Raji (cell line): ENCODE measurements around the gene CLSTN3.

ENCODE experiments used
- POLR2A ChIP-seq: IDR thresholded peaks from 2 replicates; pipeline ENCODE4 v1.6.1; 2011; ENCODE audit warnings: low read depth, low read length, control low read depth; ENCODE audit not compliant: insufficient read depth

CLSTN3 gene

GRCh38 chr12:7114008-7114407, 16.2 kb upstream of the CLSTN3 start:
- no peak for TF ChIP-seq POLR2A

DNA sequence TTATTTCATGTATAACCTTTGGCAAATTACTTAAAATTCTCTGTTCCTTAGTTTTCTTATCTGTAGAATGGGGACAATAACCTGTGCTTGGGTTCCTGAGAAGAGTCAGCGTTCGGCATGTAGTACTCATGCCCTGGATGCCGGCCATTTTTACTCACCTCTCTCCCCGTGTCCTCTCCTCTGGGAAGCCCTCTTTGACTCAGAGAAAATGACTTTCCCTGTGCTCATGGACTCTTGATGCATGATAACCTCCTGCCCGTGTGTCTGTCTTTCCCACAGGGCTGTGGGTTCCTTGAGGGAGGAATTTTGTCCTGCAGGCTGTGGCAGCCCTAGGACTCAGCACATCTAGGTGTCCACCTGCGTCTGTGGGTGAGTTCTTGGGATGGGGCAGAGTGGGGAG, 15.3 kb upstream of the CLSTN3 start:
- no peak for TF ChIP-seq POLR2A

- TF ChIP-seq POLR2A = no peak
Measured at GRCh38 chr12:7116196-7116595, 14.0 kb upstream of the CLSTN3 start.

- no peak for TF ChIP-seq POLR2A
Measured at GRCh38 chr12:7116916-7117315, 13.3 kb upstream of the CLSTN3 start.

- TF ChIP-seq POLR2A = no peak
Measured at GRCh38 chr12:7117670-7118069, 12.5 kb upstream of the CLSTN3 start.

GRCh38 chr12:7118881-7119280, 11.3 kb upstream of the CLSTN3 start:
- no peak for TF ChIP-seq POLR2A

DNA sequence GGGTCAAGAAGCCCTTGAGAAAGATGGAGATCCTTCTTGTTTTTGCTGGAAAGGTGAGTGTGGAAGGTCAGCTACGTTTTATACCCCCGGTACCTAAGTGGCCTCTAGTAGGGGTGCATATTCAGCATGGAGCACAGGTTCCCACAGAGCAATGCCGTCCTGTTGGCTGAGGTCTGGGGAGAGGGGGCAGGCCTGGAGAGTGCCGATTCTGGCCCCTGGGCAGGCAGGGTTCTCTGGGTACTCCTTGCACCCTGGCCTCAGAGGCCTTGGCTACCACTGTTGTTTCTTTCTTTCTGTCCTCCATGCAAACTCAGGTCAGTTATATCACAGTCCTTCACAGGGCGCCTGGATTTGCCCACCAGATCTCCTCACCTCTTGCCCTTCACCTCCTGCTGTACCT, 10.0 kb upstream of the CLSTN3 start:
- no peak for TF ChIP-seq POLR2A

GRCh38 chr12:7121324-7121723, 8.8 kb upstream of the CLSTN3 start:
- TF ChIP-seq POLR2A = no peak

GRCh38 chr12:7122811-7123769, 7.1 kb upstream of the CLSTN3 start:
- no peak for TF ChIP-seq POLR2A

DNA sequence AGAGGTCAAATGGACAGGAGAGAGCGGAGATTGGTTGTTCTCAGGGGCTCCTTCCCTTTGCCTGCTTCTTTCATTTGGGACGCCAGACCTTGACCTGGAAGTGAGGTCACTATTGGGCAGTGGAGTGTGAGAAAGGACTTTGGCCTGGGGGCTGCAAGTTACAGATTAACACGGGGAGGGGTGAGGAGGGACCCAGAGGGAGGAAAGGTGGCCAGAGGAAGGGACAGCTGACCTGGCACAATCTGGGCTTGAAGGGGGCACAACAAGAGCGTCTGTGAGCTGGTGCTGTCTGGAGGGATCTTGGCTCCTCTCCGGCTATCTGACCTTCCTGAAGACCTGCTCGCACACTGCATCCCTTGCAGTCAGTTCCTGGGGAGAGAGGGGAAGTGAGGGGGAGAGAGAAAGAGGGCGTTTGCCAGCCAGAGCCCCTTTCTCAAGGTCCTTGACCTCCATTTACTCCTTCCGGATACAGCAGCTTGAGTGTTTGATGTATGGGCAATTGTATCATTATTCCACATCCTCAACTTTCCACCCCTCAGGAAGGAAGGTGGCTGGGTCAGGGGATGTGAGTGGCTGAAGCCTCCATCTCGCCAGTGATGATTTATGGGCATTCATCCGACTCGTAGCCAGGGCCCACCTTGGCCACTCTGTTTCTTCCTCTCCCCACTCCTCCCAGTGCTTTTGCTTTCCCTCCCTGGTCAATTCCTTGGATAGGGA, 6.2 kb upstream of the CLSTN3 start:
- no peak for TF ChIP-seq POLR2A

DNA sequence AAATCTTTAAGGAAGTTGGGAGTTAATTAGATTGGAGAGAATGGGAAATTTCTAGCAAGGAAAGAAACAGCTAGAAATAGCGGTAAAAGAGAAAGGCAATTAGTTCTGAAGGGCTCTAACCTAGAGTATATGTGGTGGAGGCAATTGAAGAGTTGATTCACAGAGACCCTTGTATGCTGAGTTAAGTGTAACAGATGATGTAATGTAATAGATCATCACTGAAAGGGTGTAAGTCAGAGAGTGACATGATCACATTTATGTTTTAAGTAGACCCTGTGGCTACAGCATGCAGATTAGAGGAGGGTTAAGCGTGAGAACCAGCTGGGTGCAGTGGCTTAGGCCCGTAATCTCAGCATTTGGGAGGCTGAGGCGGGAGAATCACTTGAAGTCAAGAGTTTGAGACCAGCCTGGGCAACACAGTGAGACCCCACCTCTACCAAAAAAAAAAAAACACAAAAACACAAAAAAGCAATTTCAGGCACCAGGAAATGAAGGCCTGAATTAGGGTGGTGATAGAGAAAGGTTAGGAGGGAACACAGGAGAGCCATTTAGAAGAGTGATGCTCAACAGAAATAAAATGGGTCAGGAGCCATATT, 4.4 kb upstream of the CLSTN3 start:
- TF ChIP-seq POLR2A = no peak

DNA sequence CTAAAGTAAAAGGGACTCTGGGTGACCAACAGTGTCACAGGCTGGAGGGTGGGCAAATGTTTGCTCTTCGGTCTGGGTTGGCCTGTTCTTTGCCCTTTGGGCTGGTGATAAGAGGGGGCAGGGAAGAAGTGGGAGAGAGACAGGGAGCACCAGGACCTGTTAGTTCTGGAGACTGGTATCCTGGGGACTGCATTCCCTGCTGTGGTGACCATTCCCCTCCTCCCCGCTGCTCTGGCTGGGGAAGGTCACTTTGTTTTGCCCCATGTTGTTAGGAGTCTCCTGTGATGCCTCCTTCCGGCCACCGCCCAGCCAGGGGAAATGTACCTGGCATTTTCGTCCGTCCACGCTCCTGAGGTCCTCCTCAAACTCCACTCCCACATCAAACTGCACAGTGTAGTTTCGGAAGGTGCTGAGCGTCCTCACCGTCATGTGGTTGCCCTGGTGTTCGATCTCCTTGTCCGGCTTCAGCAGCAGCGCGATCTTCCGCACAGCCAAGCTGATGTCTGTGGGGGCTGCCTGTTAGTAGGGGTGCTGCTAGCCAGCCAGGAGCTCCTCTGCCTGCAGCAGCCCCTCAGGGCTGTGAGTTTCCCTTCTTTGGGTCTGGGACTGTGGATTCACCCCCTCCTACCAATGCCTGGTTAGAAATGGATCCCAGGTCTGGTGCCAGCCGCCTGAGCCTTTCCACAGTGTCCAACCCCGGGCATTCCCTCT, 2.1 kb upstream of the CLSTN3 start:
- TF ChIP-seq POLR2A = no peak

GRCh38 chr12:7128681-7129286, 1.4 kb upstream of the CLSTN3 start, which contains the start of gene RBP5:
TSS of gene RBP5 (minus strand) at chr12:7128889. CDS start at chr12:7128775, 114 bp downstream.
- TF ChIP-seq POLR2A = no peak

- no peak for TF ChIP-seq POLR2A
Measured at GRCh38 chr12:7129287-7129871, 792 bp upstream of the CLSTN3 start.
